A673 (cell line): ENCODE data around the gene GATA6.

Experiments used
- CTCF ChIP-seq: fragments of 300-800, 200-600 bp; sonication (generic); conservative IDR thresholded peaks from 2 replicates; pipeline ENCODE4 v1.5.1; 2017; ENCODE audit warnings: low read depth, mild to moderate bottlenecking, antibody characterized with exemption, low read length, moderate library complexity, mixed read lengths
- EZH2 ChIP-seq: fragments of 200-600 bp; sonication (generic); IDR thresholded peaks from 2 replicates; pipeline ENCODE4 v1.6.1; 2017; ENCODE audit warnings: borderline replicate concordance, low read depth, mild to moderate bottlenecking, mixed read lengths, antibody characterized with exemption, low read length; ENCODE audit not compliant: poor library complexity, severe bottlenecking

GRCh38 chr18:22145160-22145559 is 24.2 kb upstream of the GATA6 start:
- TF ChIP-seq CTCF (no peak), EZH2 (no peak)
